CD14-positive monocyte (primary cell): Measurements from ENCODE around the gene HSPG2. TPM values are rescaled to one million over a fixed set of nuclear protein-coding genes. Genes with fewer than 3 reads are reported as not detected.
"Not testable (repeated sequence)": the region's sequence is repeated elsewhere in the genome, so short reads cannot be mapped to it uniquely, and the experiment has no call there.

ENCODE experiments used
- DNase-seq, 3 donors: peaks; one replicate each; pipeline ENCODE4 v3.0.0-alpha.2; 2011 to 2022
- H2AFZ ChIP-seq: 2 replicates; pipeline ENCODE4 v1.6.0; 2012; ENCODE audit warnings: mild to moderate bottlenecking, low read depth, low read length, inconsistent platforms; ENCODE audit not compliant: insufficient read depth, poor library complexity, severe bottlenecking
- H3K27ac ChIP-seq, 2 donors: 1 replicate in 1 of 2; 2 replicates in 1 of 2; pipeline ENCODE4 v1.5.1; 2012 to 2013; ENCODE audit warnings: low read length in 2 of 2, control low read depth in 1 of 2, inconsistent platforms in 1 of 2, low read depth in 1 of 2, mild to moderate bottlenecking in 1 of 2
- H3K27me3 ChIP-seq, 2 donors: one replicate each; pipeline versions ENCODE4 v1.6.0 to v1.6.1; 2011 to 2013; ENCODE audit warnings: low read length in 2 of 2; ENCODE audit not compliant: control insufficient read depth in 2 of 2, insufficient read depth in 2 of 2
- H3K36me3 ChIP-seq, 2 donors: replicated peaks in 1 of 2; 1 replicate in 1 of 2; 2 replicates in 1 of 2; pipeline versions ENCODE4 v1.5.1 to v1.6.1; 2012 to 2013; ENCODE audit warnings: low read length in 2 of 2, control low read depth in 1 of 2, inconsistent platforms in 1 of 2, mild to moderate bottlenecking in 1 of 2; ENCODE audit not compliant: insufficient read depth in 2 of 2, control insufficient read depth in 1 of 2
- H3K4me1 ChIP-seq, 2 donors: 1 replicate in 1 of 2; 2 replicates in 1 of 2; pipeline versions ENCODE4 v1.5.1 to v1.6.1; 2012 to 2013; ENCODE audit warnings: low read length in 2 of 2, control low read depth in 1 of 2, inconsistent platforms in 1 of 2, mild to moderate bottlenecking in 1 of 2, moderate library complexity in 1 of 2; ENCODE audit not compliant: insufficient read depth in 2 of 2, control insufficient read depth in 1 of 2
- H3K4me2 ChIP-seq: replicated peaks from 2 replicates; pipeline ENCODE3; 2012; ENCODE audit warnings: low read length, moderate library complexity, mild to moderate bottlenecking; ENCODE audit not compliant: poor library complexity, severe bottlenecking; ENCODE audit errors: extremely low read depth
- H3K4me3 ChIP-seq, 3 experiments: fragments of 200-600 bp in 1 of 3; sonication (generic) in 1 of 3; replicated peaks in 1 of 3; 1 replicate in 2 of 3; 2 replicates in 1 of 3; pipeline ENCODE4 v1.5.1; 2011 to 2013; ENCODE audit warnings: low read length in 3 of 3, mild to moderate bottlenecking in 3 of 3, control low read depth in 2 of 3, low read depth in 2 of 3, inconsistent platforms in 1 of 3, moderate library complexity in 1 of 3
- H3K79me2 ChIP-seq: 2 replicates; pipeline ENCODE4 v1.6.0; 2012; ENCODE audit warnings: mild to moderate bottlenecking, control low read depth, inconsistent platforms, low read length, moderate library complexity; ENCODE audit not compliant: insufficient read depth
- H3K9ac ChIP-seq: 2 replicates; pipeline ENCODE4 v1.6.0; 2017; ENCODE audit warnings: low read length, mild to moderate bottlenecking; ENCODE audit not compliant: insufficient read depth, poor library complexity, severe bottlenecking
- H3K9me3 ChIP-seq, 2 donors: replicated peaks in 1 of 2; 1 replicate in 1 of 2; 2 replicates in 1 of 2; pipeline versions ENCODE4 v1.5.1 to v1.6.1; 2012 to 2013; ENCODE audit warnings: low read length in 2 of 2, control low read depth in 1 of 2; ENCODE audit not compliant: control insufficient read depth in 1 of 2, insufficient read depth in 1 of 2
- H4K20me1 ChIP-seq: 2 replicates; pipeline ENCODE4 v1.6.0; 2012; ENCODE audit warnings: mild to moderate bottlenecking, low read length, control low read depth, moderate library complexity; ENCODE audit not compliant: insufficient read depth
- H3K27ac Mint-ChIP-seq, 7 donors: one replicate each; pipeline ENCODE4 v1.8.0; 2020; ENCODE audit warnings: mild to moderate bottlenecking in 7 of 7, mixed read lengths in 7 of 7, moderate library complexity in 6 of 7, inconsistent platforms in 2 of 7
- H3K27me3 Mint-ChIP-seq, 3 donors: one replicate each; pipeline ENCODE4 v1.8.0; 2021 to 2022; ENCODE audit warnings: low read depth in 3 of 3, mild to moderate bottlenecking in 3 of 3, mixed read lengths in 3 of 3, moderate library complexity in 3 of 3, inconsistent platforms in 1 of 3
- H3K36me3 Mint-ChIP-seq, 2 donors: one replicate each; pipeline ENCODE4 v1.8.0; 2020; ENCODE audit warnings: mixed read lengths in 2 of 2, inconsistent platforms in 1 of 2, mild to moderate bottlenecking in 1 of 2
- H3K4me1 Mint-ChIP-seq: one replicate; pipeline ENCODE4 v1.8.0; 2020; ENCODE audit warnings: mild to moderate bottlenecking, mixed read lengths
- H3K4me3 Mint-ChIP-seq, 2 donors: one replicate each; pipeline ENCODE4 v1.8.0; 2020; ENCODE audit warnings: mild to moderate bottlenecking in 2 of 2, mixed read lengths in 2 of 2, moderate library complexity in 1 of 2
- H3K9me3 Mint-ChIP-seq, 7 donors: one replicate each; pipeline ENCODE4 v1.8.0; 2020 to 2022; ENCODE audit warnings: mixed read lengths in 7 of 7, mild to moderate bottlenecking in 6 of 7, moderate library complexity in 6 of 7, inconsistent platforms in 2 of 7
- CTCF ChIP-seq: fragments of 200-600 bp; IDR thresholded peaks from one replicate; pipeline ENCODE4 v1.8.0; 2022; ENCODE audit warnings: antibody characterized with exemption, mild to moderate bottlenecking
- WGBS: methylation state at CpG from one replicate; pipeline ENCODE4 v1.1.5; 2013; ENCODE audit warnings: missing lambda C conversion rate; ENCODE audit not compliant: insufficient coverage; 5-methylcytosine and 5-hydroxymethylcytosine counted together
- intact Hi-C, 2 donors: fragments of 100-400 bp; cut with micrococcal nuclease; formaldehyde crosslinking; loops; one replicate each; pipeline versions ENCODE4 v1.15.0 to v1.15.1; 2023
- polyA plus RNA-seq, 3 donors: library from polyadenylated mRNA; depleted of rRNA in 1 of 3; unstranded in 2 of 3; stranded (reverse) in 1 of 3; fragments of 300-500 nt in 2 of 3; fragments of >200 nt in 1 of 3; fragmentation: Illumina TruSeq in 2 of 3; gene quantifications; 1 replicate in 2 of 3; 2 replicates in 1 of 3; pipeline ENCODE4 v1.2.3, GENCODE V29; 2012 to 2021

HSPG2 gene
- polyA plus RNA-seq, 3 donors, result 0.44 TPM; not detected in 2

GRCh38 chr1:21921100-21921875, 15.8 kb downstream of the HSPG2 start:
- H3K27me3 Mint-ChIP-seq, result peaks cover 0 to 11% (median 0%) of the 10 kb centered on the region in 3 donors
- Histone ChIP-seq H3K9me3 (no peaks in the 10 kb centered on the region), H3K27ac (no peak overlapping the region), H3K4me3 (no peak overlapping the region), H3K36me3 (no peaks in the 10 kb centered on the region), H2AFZ (no peak overlapping the region), H3K4me2 (no peak overlapping the region), H3K79me2 (no peaks in the 10 kb centered on the region), H3K27me3 (no peaks in the 10 kb centered on the region), H3K9ac (no peak overlapping the region), H4K20me1 (no peaks in the 10 kb centered on the region), H3K4me1 (peaks cover 6 to 9% of the 10 kb centered on the region in 2 donors)
- H3K9me3 Mint-ChIP-seq, result no peaks in the 10 kb centered on the region
- H3K27ac Mint-ChIP-seq, result no peak overlapping the region
- intact Hi-C loops, result no loop called here
- H3K36me3 Mint-ChIP-seq, result no peaks in the 10 kb centered on the region
- no peak for TF ChIP-seq CTCF
- no peak for DNase-seq
- peaks cover 21% of the 10 kb centered on the region for H3K4me1 Mint-ChIP-seq
- H3K4me3 Mint-ChIP-seq, result no peak overlapping the region
- WGBS, result 95% methylated on average over 8 of the region's 11 CpGs

- no peak overlapping the region for H3K4me3 Mint-ChIP-seq
- Histone ChIP-seq H3K9me3 (no peaks in the 10 kb centered on the region), H3K4me3 (no peak overlapping the region), H3K4me1 (peaks cover 4 to 5% of the 10 kb centered on the region in 2 donors), H3K27me3 (no peaks in the 10 kb centered on the region), H2AFZ (no peak overlapping the region), H4K20me1 (no peaks in the 10 kb centered on the region), H3K36me3 (no peaks in the 10 kb centered on the region), H3K79me2 (no peaks in the 10 kb centered on the region), H3K4me2 (no peak overlapping the region), H3K27ac (no peak overlapping the region), H3K9ac (no peak overlapping the region)
- no peaks in the 10 kb centered on the region for H3K9me3 Mint-ChIP-seq
- intact Hi-C loops, result no loop called here
- WGBS, result 91% methylated on average over 7 of the region's 7 CpGs
- peaks cover 0 to 6% (median 0%) of the 10 kb centered on the region in 3 donors for H3K27me3 Mint-ChIP-seq
- H3K27ac Mint-ChIP-seq, result no peak overlapping the region
- peaks cover 18% of the 10 kb centered on the region for H3K4me1 Mint-ChIP-seq
- no peak for TF ChIP-seq CTCF
- no peak for DNase-seq
- no peaks in the 10 kb centered on the region for H3K36me3 Mint-ChIP-seq
Observed at GRCh38 chr1:21919520-21919919, 17.6 kb downstream of the HSPG2 start.

- H3K4me3 ChIP-seq, H3K79me2 ChIP-seq, H3K27ac ChIP-seq, H3K36me3 Mint-ChIP-seq, H3K9me3 ChIP-seq, intact Hi-C loops, H3K27me3 Mint-ChIP-seq, H3K4me3 Mint-ChIP-seq, H3K27me3 ChIP-seq, H3K36me3 ChIP-seq, H2AFZ ChIP-seq, H3K4me2 ChIP-seq, H3K4me1 ChIP-seq, H3K9ac ChIP-seq, H3K27ac Mint-ChIP-seq, DNase-seq, H4K20me1 ChIP-seq, H3K9me3 Mint-ChIP-seq: not testable (repeated sequence)
- H3K4me1 Mint-ChIP-seq, result peaks cover 22% of the 10 kb centered on the region
- 50% methylated on average over 2 of the region's 6 CpGs for WGBS
Observed at GRCh38 chr1:21917239-21917631, 19.9 kb downstream of the HSPG2 start.
